NCI-H2081 treated with DMSO at 0.1 percent for 48 hours (cell line): Measurements from ENCODE around the gene CCDC191.

Experiments
- DNase-seq: peaks from one replicate; lab custom pipeline; 2025; lab: John Stamatoyannopoulos, UW

The CCDC191 gene

DNA sequence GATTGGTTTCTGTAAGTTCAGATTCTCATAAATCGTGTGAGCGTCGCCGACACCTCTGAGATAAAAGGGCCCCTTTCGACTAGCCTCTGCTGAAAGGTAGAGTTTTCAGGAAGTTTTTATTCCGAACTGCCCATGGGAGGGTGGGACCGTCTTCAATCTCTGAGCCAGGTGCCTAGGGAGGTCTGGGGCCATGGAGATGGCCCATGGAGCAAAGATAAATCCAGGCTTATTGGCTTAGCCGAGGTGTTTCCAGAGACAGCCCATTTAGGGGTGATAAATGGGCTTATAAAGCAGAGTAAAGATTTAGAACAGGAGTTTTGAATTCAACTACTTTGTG, 653 bp upstream of the CCDC191 start:
- no peak for DNase-seq

DNA sequence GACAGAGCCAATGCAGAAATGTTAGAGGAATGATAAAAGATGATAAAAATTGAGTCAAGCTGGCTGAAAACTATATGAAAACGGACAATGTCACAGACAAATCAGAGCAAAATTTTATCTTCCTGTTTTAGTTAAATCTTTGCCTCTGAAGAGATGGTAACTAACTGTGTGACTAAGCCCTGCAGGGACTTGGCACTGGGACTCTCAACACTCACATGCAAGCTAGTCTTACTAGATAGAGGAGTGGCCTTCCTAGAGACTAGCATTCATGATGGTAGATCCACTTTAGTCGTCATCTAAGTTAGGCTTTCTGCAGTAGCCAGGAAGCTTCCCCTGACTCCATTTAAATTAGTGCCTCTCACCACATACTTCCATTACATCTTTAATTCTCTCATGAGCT, 4.1 kb downstream of the CCDC191 start:
- no peak for DNase-seq

GRCh38 chr3:114043205-114043604, 13.1 kb downstream of the CCDC191 start:
- no peak for DNase-seq

DNA sequence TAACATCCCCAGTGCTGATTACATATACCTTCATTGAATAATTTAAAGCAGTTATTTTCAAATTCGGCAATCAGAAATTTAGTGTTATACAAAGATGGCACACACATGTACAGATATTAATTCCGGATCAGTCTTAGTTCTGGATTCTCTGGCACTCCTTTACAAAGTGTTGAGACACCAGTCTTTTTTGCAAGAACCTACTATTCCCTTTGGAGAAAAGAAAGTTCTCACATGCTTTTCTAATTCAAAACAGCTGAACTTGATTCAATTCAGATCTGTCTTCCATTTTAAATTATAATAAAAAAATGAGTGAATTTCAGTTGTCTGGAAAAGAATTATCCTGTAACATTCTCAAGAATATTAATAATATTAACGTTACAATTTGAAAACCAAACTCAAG, 20.4 kb downstream of the CCDC191 start:
- DNase-seq = no peak

DNA sequence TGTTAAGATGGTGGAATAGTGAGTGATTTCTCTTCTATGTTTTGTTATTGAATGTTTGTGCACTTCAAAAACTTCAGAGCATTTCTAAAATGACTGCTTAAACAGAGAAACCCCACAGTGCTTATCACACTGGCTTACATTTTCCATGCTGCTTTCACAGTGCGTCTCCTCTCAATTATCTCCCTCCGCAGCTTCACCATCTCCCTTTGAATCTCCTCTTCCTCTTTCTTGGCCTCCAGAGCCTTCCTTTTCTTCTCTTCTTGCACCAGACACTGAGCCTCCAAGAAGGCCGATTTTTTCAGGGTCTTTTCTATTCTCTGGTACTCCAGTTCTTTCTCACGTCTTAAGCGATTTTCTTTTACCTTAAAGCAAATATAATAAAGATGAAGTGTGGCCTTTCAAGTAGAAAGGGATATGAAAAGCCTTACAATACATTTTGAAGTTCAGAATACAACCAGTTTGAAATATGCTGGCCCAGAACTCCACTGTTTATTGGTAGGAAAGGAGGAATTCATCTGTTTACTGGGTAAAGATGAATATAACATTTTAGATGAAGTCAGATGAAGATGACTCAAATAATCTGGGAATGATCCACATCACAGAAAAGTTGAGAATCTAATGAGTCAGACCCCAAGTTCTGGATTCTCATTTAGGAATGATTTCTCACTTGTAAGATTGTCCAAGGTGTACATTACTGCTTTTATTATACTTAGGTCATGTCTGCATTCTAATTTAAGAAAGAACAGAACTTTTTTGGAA, 21.4 kb downstream of the CCDC191 start:
- DNase-seq = no peak

DNA sequence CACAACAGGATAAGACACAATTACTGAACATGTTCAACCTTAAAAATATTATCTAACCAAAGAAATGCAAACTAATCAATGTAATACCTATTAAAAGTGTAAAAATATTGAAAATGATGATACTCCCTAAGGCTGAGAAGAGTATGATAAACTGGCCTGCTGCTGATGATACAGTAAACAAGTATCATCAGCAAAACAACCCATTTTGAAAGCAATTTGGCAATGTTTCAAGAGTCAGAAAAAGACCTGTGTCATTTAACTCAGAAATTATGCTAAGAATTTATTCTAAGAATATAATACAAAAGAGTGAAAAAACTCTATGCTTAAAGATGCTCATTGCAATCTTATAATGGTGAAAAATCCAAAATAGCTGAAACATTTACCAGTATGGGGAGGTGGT, 22.1 kb downstream of the CCDC191 start:
- DNase-seq = no peak

DNA sequence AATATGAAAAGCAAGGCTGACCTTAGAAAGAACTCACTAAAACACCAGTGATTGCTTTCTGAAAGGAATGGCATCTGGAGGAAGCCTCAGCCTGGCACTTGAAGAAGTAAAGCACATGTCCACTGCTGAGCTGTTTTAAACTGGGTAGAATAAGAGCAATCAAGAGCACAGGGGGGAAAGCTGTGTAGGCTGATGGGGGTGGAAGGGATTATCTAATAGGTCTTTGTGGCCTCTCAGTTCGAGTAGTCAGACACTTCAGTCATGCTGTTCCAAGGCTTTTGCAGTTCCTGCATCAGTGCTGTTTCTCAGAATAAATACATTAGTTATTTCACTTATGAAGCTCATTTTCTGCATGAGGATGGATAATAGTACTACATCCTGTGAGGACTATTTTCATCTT, 22.6 kb downstream of the CCDC191 start:
- DNase-seq = no peak

DNA sequence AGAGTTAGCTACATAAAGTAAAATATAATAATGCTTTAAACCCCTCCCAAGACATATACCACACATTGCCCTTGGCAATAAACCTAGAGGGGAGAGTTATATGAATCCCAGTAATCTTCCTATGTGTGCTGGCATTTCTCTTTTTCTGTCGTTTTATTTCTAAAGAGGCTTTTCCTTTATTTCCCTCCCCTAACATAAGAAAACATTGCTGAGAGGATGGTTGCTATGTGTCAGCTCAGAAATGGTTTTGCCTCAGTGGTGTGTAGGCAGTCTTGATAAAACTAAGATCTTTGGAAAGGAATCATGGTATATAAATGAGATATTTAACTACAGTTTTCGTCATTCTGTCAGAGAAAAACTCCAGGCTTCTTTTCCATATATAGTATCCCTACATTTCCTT, 30.0 kb downstream of the CCDC191 start:
- no peak for DNase-seq

DNA sequence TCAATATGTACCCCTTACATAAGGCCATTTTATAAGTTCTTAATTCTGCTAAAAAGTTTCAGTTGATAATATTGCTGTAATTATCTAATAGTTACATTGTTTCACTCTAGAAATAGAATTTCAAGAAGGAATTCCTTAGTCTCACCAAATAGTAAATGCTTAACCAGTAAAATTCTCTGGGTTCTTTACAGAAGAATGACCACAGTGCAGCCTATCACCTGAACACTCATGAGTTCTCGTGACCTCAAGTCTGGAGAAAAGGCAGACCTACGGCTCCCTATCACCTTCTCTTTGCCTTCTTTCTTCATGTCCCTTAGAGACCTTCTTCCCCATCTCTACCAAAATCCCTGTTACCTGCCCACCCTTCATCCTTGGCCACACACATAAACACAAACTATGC, 30.9 kb downstream of the CCDC191 start:
- DNase-seq = no peak

DNA sequence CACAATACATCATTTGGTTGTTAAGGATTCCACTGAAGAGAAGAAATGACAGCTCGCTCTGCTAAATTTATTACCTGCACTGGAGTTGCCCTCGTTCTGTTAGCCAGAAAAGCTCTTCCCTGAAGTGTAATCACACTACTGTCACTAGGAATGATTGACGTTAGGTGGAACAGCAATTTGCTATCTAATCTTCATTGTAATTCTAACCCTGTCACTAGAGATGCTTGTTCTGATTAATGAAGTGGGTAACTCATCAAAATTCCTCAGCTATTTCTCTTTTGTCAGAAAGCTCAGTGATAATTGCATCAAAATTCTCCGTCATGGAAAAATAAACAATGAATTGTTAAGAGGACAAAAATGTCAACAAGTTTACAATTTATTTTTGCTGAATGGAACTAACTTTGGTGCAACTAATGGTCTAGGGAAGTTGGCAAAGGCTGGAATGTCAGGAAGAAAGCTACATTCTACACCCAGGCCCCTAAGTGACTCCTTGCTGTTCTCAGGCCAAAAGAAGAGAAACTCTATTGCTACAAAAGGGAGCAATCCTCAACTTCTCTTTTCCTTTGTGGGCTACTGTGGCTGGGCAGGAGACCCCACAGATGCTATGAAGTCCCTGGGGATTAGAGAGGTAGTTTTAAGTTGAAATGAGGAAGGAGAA, 34.1 kb downstream of the CCDC191 start:
- no peak for DNase-seq

DNA sequence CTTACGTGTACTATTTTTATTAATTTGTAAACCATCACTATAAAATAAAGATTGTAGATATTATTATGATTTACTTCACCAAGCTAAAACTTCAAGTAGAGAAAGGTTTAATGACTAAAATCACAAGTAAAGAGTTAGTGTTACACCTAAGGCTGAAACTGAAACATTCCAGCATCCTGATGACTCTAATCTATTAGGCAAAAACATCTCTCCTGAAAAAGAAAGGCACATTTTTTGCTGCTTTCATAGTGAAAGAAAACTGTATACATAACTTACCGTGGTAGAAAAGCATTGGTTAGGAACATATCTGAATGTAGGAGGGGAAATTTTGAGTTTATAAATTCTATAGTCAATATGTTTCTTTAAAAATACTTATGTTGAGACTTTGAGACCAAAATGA, 35.4 kb downstream of the CCDC191 start:
- no peak for DNase-seq

GRCh38 chr3:114019486-114019885, 36.8 kb downstream of the CCDC191 start:
- no peak for DNase-seq

DNA sequence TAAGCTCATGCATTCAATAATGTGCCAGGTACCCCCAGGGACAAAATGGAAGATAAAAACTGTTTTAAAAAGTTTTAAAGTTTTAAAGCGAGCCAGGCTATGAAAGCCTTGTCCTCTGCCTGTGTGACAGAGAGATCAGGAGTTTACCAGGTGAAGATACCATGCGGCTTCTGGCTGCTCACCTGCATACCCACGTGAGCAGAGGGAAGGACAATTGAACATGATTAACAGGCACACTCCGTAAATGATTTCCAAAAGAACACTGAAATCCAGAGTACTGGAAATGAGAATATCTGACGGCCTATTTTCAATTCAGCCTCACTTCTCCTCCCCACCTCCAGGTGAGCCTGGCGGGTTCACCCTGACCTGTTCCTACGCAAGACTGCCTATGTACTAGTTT, 42.1 kb downstream of the CCDC191 start:
- no peak for DNase-seq

GRCh38 chr3:114011059-114011797, 45.1 kb downstream of the CCDC191 start:
- no peak for DNase-seq

DNA sequence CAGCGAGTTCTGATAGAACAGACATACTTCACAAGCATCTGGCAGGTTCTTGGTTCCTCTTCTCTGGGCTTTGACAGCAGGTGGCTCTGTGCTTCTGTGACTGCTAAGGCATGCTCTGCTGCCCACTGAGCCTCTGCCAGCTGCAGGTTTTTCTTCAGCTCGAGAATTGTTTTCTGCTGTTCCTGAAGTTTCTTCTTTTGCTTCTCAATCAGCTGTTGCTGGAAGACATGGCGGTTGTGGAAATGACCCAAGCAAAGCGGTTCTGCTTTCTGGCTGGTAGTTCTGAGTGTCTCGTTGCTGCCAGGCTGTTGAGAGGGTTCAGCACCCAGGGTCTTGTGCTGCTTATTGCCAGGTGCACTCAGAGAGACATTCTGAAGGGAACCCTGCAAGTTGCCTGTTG, 50.8 kb downstream of the CCDC191 start:
- no peak for DNase-seq

- DNase-seq = no peak
These were observed 70.8 kb downstream of the CCDC191 start for GRCh38 chr3:113985541-113985940.

- no peak for DNase-seq
These were observed 72.8 kb downstream of the CCDC191 start for GRCh38 chr3:113983544-113983943.

GRCh38 chr3:113981803-113982202, 74.5 kb downstream of the CCDC191 start:
- no peak for DNase-seq

GRCh38 chr3:113979916-113980315, 76.4 kb downstream of the CCDC191 start:
- DNase-seq = no peak

- DNase-seq = no peak
These were observed 78.5 kb downstream of the CCDC191 start for GRCh38 chr3:113977822-113978221.

DNA sequence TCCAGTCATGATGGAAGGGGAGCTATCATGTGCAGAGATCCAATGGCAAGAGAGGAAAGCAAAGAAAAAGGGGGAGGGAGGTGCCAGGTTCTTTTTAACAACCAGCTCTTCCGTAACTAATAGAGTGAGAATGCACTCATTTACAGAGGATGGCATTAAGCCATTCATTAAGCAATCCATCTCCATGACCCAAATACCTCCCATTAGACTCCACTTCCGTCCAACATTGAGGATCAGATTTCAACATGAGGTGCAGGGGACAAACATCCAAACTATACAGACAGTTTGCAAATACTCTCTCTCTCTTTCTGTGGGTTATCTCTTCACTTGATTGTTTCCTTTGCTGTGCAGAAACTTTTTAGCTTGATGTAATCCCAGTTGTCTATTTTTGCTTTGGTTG, 87.3 kb downstream of the CCDC191 start:
- DNase-seq = no peak

DNA sequence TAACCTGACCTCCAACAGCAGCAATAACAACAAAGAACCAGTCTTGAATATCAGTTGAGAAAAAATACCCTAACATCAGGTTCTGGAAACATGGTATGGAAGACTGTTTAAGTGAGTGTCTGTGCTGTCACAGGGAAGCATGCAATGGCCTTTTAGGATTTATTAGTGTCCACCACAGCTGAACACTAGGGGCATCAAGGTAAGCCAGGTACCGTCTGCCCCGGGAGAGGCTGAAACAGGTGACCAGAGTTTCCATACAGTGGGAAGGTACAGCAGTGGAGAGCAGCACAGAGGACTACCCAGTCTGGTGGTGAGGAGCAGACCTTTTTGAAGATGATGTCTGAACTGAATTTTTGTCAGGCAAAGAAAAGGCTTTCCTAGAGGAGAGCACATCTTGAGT, 90.2 kb downstream of the CCDC191 start:
- DNase-seq = no peak

- no peak for DNase-seq
These were observed 92.4 kb downstream of the CCDC191 start for GRCh38 chr3:113963879-113964278.
